Measurements from ENCODE around the gene LDB3.

The LDB3 gene

DNA sequence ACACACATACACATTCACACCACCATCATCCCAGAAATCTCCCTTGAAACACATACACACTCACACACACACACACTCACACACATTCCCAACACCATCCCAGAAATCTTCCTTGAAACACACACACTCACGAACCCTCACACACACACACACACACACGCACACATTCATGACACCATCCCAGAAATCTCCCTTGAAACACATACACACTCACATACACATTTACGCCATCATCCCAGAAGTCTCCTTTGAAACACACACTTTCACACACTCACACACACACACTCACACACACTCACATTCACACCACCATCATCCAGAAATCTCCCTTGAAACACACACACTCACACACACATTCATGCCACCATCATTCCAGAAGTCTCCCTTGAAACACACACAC lies 14.3 kb upstream of the LDB3 start:
- no peaks in the 10 kb centered on the region for H3K36me3 ChIP-seq (ENCODE audit: control insufficient read depth, insufficient read depth, low read length)
- H3K9me3 ChIP-seq (ENCODE audit: control insufficient read depth, low read length), result no peaks in the 10 kb centered on the region
- H3K4me3 ChIP-seq (ENCODE audit: low read length), result no peak overlapping the region
- peaks cover 17% of the 10 kb centered on the region for H3K4me1 ChIP-seq (ENCODE audit: control insufficient read depth, insufficient read depth, low read length)
- H3K9ac ChIP-seq (ENCODE audit: low read length), result no peak overlapping the region
- H3K27me3 ChIP-seq (ENCODE audit: control insufficient read depth, insufficient read depth, low read length), result peaks cover 10% of the 10 kb centered on the region

DNA sequence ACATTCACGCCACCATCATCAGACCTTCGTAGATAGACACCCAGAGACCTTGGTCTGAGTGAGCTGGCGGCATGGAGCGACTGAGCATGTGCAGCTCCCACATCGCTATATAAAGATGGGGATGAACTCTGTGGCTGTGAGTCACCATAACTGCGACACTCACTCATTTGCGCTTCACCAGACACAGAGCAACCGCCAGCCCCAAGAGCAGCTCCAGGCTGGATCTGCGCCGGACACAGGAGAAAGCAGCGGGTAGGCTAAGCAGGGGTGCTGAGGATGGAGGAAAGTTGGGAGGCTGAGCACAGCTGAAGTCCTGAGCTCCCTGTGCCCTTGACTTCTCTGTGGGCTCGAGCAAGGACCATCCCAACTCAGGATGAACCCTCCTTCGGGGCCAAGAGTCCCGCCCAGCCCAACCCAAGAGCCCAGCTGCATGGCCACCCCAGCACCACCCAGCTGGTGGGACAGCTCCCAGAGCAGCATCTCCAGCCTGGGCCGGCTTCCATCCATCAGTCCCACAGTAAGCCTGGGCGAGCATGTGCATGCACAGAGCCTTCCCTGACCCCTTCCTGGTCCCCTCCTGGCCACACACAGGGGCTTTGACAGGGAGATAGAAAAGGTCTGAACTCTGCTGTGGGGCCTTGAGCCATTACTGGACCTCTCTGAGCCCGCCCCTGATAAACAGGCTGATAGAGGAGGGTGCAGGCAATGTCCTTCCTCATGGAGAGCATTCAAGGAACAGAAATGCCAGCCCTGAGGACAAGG lies 13.7 kb upstream of the LDB3 start, which contains the start of gene OPN4:
OPN4 (plus strand) TSS at position 137 of the 762 bp plus-strand sequence; CDS start at position 374, 237 bp downstream.
- Histone ChIP-seq H3K4me1 (ENCODE audit: control insufficient read depth, insufficient read depth, low read length) (peaks cover 11% of the 10 kb centered on the region), H3K27me3 (ENCODE audit: control insufficient read depth, insufficient read depth, low read length) (peaks cover 10% of the 10 kb centered on the region), H3K4me3 (ENCODE audit: low read length) (no peak within 1 kb of the TSS), H3K36me3 (ENCODE audit: control insufficient read depth, insufficient read depth, low read length) (no peaks in the 10 kb centered on the region), H3K9ac (ENCODE audit: low read length) (no peak within 1 kb of the TSS), H3K9me3 (ENCODE audit: control insufficient read depth, low read length) (no peaks in the 10 kb centered on the region)

DNA sequence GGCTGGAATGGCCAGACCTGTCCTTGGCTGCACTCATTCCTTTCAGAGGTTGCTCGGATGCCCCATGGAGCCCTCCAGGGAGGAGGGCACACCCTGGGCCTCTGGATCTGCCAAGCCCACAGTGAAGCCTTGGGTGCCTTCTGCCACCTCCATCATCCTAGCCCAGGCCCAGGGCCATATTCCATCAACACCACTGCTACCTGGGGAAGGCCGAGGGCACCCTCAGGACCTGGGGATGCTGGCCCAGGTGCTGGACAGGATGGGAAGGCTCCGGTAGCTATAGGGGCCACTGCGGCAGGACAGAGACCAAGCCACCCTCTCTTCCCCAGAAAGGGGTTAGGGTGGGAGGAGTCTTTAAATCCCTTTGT lies 13.2 kb upstream of the LDB3 start:
- Histone ChIP-seq H3K4me3 (ENCODE audit: low read length) (no peak overlapping the region), H3K9me3 (ENCODE audit: control insufficient read depth, low read length) (no peaks in the 10 kb centered on the region)

DNA sequence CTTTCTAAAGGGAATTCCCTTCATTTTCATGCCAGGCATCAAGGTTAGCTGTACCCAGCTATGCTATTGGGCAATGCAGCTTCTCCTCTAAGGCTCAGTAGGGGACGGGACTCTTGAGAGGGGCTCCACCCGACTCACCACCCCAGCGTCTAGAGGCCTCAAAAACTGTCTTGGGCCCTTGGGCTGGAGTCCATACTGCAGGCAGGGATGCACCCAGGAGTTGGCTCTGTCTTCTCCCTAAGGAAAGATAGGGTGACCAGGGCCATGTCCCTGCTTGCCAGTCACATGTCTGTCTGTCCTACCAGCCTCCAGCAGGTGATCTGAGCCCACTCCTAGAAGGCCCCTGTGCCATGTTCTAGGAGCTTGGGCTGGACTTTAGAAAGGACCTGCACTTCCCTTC lies 12.7 kb upstream of the LDB3 start:
- no peaks in the 10 kb centered on the region for H3K36me3 ChIP-seq (ENCODE audit: control insufficient read depth, insufficient read depth, low read length)
- no peak overlapping the region for H3K9ac ChIP-seq (ENCODE audit: low read length)
- no peaks in the 10 kb centered on the region for H3K9me3 ChIP-seq (ENCODE audit: control insufficient read depth, low read length)
- peaks cover 5% of the 10 kb centered on the region for H3K4me1 ChIP-seq (ENCODE audit: control insufficient read depth, insufficient read depth, low read length)
- H3K4me3 ChIP-seq (ENCODE audit: low read length), result no peak overlapping the region
- H3K27me3 ChIP-seq (ENCODE audit: control insufficient read depth, insufficient read depth, low read length), result peaks cover 10% of the 10 kb centered on the region

More for the DNA sequence above, 13.2 kb upstream of the LDB3 start:
- peaks cover 10% of the 10 kb centered on the region for H3K27me3 ChIP-seq (ENCODE audit: control insufficient read depth, insufficient read depth, low read length)
- H3K36me3 ChIP-seq (ENCODE audit: control insufficient read depth, insufficient read depth, low read length), result no peaks in the 10 kb centered on the region
- H3K9ac ChIP-seq (ENCODE audit: low read length), result no peak overlapping the region
- peaks cover 5% of the 10 kb centered on the region for H3K4me1 ChIP-seq (ENCODE audit: control insufficient read depth, insufficient read depth, low read length)

DNA sequence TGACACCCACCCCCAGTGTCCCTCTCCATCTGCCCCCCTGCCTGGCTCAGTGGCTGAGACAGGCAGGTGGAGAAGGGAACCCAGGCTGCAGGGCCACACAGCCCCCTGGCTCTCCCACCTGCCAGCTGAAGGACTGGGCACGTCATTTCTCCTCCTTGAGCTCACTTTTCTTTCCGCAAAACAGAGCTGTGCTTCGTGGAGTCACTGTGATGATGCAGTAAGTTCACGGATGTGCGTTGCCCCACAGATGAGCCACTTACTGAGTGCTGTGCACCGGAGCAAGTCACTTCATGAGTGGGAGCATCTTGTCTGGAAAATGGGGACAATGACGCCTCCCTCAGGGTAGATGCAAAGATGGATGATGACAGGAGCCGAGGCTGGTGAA lies 11.3 kb upstream of the LDB3 start:
- H3K4me3 ChIP-seq (ENCODE audit: low read length), result no peak overlapping the region
- H3K9ac ChIP-seq (ENCODE audit: low read length), result no peak overlapping the region
- no peaks in the 10 kb centered on the region for H3K9me3 ChIP-seq (ENCODE audit: control insufficient read depth, low read length)
- no peaks in the 10 kb centered on the region for H3K36me3 ChIP-seq (ENCODE audit: control insufficient read depth, insufficient read depth, low read length)
- H3K4me1 ChIP-seq (ENCODE audit: control insufficient read depth, insufficient read depth, low read length), result no peaks in the 10 kb centered on the region
- H3K27me3 ChIP-seq (ENCODE audit: control insufficient read depth, insufficient read depth, low read length), result peaks cover 7% of the 10 kb centered on the region

DNA sequence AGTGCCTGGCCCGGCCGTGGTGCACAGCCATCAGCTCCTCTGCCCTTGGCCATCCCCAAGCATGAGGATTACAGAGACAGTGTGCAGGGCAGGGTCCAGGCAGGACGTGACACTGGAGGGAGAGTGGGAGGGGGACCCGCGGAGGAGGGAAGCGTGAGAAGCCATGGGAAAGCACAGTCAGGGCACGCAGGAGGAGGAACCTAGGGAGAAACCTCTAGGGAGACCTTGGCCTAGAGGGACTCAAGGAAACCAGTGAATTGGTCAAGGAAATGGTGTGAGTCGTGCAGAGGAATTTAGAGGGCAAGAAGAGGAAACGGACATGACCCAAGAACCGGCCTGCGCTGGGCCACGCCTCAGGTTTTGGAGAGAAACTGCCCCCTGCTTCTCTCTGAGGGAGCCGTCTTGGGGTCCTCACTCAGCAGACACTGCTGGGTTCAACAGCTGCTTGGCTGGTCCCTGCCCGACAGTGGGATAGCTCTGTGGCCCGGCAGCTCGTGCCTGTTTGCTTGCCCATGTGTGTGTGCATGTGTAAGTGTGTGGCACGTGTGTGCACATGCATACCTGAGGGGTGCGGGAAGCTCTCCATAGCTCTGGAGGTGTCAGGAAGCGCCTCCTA lies 10.8 kb upstream of the LDB3 start:
- H3K4me3 ChIP-seq (ENCODE audit: low read length), result no peak overlapping the region
- H3K9me3 ChIP-seq (ENCODE audit: control insufficient read depth, low read length), result no peaks in the 10 kb centered on the region
- H3K36me3 ChIP-seq (ENCODE audit: control insufficient read depth, insufficient read depth, low read length), result no peaks in the 10 kb centered on the region
- no peak overlapping the region for H3K9ac ChIP-seq (ENCODE audit: low read length)
- H3K27me3 ChIP-seq (ENCODE audit: control insufficient read depth, insufficient read depth, low read length), result peaks cover 4% of the 10 kb centered on the region
- no peaks in the 10 kb centered on the region for H3K4me1 ChIP-seq (ENCODE audit: control insufficient read depth, insufficient read depth, low read length)

DNA sequence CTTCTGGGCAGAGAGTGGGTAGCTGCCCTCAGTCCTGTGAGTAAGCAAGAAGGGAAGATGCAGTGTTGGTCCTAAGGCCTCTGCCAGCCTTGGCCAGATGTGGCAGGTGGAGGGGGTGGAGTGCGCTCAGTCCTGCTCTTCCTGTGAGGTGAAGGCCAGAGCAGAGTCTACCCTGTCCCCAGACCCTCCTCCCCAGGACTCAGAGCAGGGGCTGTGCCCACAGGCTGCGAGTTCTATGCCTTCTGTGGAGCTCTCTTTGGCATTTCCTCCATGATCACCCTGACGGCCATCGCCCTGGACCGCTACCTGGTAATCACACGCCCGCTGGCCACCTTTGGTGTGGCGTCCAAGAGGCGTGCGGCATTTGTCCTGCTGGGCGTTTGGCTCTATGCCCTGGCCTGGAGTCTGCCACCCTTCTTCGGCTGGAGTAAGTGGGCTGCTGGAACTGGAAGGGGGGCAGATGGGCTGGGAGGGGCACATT lies 10.0 kb upstream of the LDB3 start:
- no peaks in the 10 kb centered on the region for H3K36me3 ChIP-seq (ENCODE audit: control insufficient read depth, insufficient read depth, low read length)
- no peaks in the 10 kb centered on the region for H3K4me1 ChIP-seq (ENCODE audit: control insufficient read depth, insufficient read depth, low read length)
- no peaks in the 10 kb centered on the region for H3K27me3 ChIP-seq (ENCODE audit: control insufficient read depth, insufficient read depth, low read length)
- H3K9ac ChIP-seq (ENCODE audit: low read length), result no peak overlapping the region
- no peaks in the 10 kb centered on the region for H3K9me3 ChIP-seq (ENCODE audit: control insufficient read depth, low read length)
- H3K4me3 ChIP-seq (ENCODE audit: low read length), result no peak overlapping the region

DNA sequence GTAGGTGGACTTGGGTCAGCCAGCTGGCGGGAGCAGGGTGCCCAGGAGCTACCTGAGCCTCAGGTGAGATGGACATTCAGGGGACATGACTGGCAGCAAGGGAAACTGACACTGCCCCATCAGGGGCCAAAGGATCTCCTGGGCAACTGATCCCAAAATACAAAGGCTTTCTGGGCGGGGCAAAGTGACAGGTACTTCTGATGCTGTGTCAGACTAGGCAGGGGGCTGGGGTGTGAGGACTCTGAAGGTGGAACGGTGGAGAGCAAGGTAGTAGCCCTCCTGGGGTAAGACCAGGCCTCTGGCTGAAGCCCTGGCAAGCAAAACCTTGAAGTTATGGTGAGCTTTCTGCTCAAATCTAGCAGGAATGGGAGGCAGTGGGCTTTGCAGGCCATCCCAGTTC lies 9.6 kb upstream of the LDB3 start:
- Histone ChIP-seq H3K9me3 (ENCODE audit: control insufficient read depth, low read length) (no peaks in the 10 kb centered on the region), H3K27me3 (ENCODE audit: control insufficient read depth, insufficient read depth, low read length) (no peaks in the 10 kb centered on the region), H3K4me1 (ENCODE audit: control insufficient read depth, insufficient read depth, low read length) (no peaks in the 10 kb centered on the region), H3K4me3 (ENCODE audit: low read length) (no peak overlapping the region), H3K36me3 (ENCODE audit: control insufficient read depth, insufficient read depth, low read length) (no peaks in the 10 kb centered on the region), H3K9ac (ENCODE audit: low read length) (no peak overlapping the region)

DNA sequence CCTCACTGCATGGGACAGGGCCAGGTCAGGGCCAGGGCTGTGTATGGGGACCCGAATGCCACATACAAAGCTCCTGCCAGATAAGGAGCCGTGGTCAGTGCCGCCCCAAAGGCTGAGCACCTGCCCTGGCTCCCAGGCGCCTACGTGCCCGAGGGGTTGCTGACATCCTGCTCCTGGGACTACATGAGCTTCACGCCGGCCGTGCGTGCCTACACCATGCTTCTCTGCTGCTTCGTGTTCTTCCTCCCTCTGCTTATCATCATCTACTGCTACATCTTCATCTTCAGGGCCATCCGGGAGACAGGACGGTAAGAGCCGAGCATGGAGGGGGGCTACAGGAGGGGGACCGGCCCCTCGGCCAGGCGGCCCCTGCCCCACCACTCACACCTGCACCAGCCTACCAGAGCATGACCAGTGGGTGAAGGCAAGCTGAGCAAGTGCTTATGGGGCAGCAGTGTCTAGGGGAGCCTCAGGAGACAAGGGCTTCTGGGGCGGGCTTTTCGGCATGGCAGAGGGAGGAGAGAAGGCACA lies 9.1 kb upstream of the LDB3 start:
- no peaks in the 10 kb centered on the region for H3K36me3 ChIP-seq (ENCODE audit: control insufficient read depth, insufficient read depth, low read length)
- no peak overlapping the region for H3K4me3 ChIP-seq (ENCODE audit: low read length)
- H3K9ac ChIP-seq (ENCODE audit: low read length), result no peak overlapping the region
- no peaks in the 10 kb centered on the region for H3K9me3 ChIP-seq (ENCODE audit: control insufficient read depth, low read length)
- no peaks in the 10 kb centered on the region for H3K27me3 ChIP-seq (ENCODE audit: control insufficient read depth, insufficient read depth, low read length)
- H3K4me1 ChIP-seq (ENCODE audit: control insufficient read depth, insufficient read depth, low read length), result no peaks in the 10 kb centered on the region

DNA sequence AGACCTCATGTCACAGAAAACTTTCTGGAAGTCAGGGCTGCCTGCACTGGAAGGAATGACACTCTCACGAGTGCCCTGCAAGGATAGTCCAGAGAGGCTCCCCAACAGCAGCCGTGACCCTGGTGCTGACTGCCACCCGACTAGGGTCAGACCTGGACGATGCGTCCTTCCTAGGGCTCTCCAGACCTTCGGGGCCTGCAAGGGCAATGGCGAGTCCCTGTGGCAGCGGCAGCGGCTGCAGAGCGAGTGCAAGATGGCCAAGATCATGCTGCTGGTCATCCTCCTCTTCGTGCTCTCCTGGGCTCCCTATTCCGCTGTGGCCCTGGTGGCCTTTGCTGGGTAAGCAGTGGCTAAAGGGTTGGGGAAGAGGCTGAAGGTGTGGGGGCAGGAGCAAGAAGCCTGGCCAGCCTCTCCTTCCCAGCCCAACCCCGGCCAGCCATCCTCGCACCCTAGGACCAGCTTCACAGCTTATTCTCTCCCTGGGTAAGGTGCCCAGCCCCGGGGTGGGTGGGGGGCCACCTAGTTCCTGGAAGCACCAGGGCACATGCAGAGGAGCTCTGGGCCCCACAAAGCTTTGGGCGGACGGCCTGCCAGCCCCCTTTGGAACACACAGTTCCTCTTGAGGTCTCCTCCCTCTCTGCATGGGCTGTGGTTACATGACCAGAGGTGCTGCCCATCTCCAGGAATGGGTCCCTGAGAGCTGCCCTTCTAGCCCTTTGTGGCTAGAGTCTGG lies 8.4 kb upstream of the LDB3 start:
- H3K4me1 ChIP-seq (ENCODE audit: control insufficient read depth, insufficient read depth, low read length), result no peaks in the 10 kb centered on the region
- no peaks in the 10 kb centered on the region for H3K9me3 ChIP-seq (ENCODE audit: control insufficient read depth, low read length)
- no peaks in the 10 kb centered on the region for H3K36me3 ChIP-seq (ENCODE audit: control insufficient read depth, insufficient read depth, low read length)
- H3K27me3 ChIP-seq (ENCODE audit: control insufficient read depth, insufficient read depth, low read length), result no peaks in the 10 kb centered on the region
- H3K4me3 ChIP-seq (ENCODE audit: low read length), result no peak overlapping the region
- H3K9ac ChIP-seq (ENCODE audit: low read length), result no peak overlapping the region

DNA sequence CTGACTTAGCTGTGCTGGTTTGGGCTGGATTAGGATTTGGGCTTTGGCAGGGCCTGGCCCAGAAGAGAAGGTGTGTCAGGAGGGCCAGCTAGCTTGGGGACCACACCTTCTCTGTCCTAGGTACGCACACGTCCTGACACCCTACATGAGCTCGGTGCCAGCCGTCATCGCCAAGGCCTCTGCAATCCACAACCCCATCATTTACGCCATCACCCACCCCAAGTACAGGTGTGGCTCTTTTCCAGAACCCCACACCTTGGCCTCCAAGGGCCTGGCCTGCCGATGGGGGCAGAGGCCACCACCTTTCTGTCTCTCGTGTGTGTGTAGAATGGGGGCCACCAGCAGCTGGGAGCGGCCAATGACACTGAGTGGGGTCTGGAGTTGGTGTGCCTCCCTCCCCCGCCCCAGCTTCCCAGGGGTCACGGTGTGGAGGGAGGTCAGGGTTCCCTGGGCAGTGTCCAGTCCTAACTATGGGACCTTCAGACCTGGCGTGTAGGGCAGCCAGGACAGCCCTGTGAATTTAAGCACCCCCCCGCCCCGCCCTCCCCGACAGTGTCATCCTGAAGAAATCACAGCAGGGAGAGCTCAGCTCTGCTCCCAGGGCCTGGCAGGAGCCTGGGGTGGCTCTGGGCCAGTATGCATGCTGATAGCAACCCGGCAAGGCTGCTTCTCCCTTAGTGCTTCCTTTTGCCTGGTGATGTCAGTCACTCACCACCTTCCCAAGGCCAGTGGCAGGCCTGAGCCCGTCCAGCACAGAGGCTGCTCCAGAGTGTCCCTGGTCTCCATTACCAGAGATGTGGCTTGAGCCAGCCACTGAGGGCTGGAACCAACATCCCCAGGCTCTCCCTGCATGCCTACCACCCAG lies 6.9 kb upstream of the LDB3 start:
- no peak overlapping the region for H3K4me3 ChIP-seq (ENCODE audit: low read length)
- no peaks in the 10 kb centered on the region for H3K4me1 ChIP-seq (ENCODE audit: control insufficient read depth, insufficient read depth, low read length)
- no peak overlapping the region for H3K9ac ChIP-seq (ENCODE audit: low read length)
- no peaks in the 10 kb centered on the region for H3K9me3 ChIP-seq (ENCODE audit: control insufficient read depth, low read length)
- H3K36me3 ChIP-seq (ENCODE audit: control insufficient read depth, insufficient read depth, low read length), result no peaks in the 10 kb centered on the region
- H3K27me3 ChIP-seq (ENCODE audit: control insufficient read depth, insufficient read depth, low read length), result no peaks in the 10 kb centered on the region
